HepG2 (cell line): ENCODE results near the gene TRUB1. TPM values are rescaled to one million over a fixed set of nuclear protein-coding genes. Genes with fewer than 3 reads are reported as not detected.

ENCODE experiments used
- ATM ChIP-seq: fragments of 450-650 bp; IDR thresholded peaks from 2 replicates; pipeline ENCODE4 v1.7.1; 2017; ENCODE audit warnings: mild to moderate bottlenecking, borderline replicate concordance
- FOXO4 ChIP-seq: sonication (generic); formaldehyde crosslinking; conservative IDR thresholded peaks from 2 replicates; pipeline ENCODE4 v1.8.1; 2023; ENCODE audit warnings: missing genetic modification reagents
- GATAD1 ChIP-seq: IDR thresholded peaks from 2 replicates; pipeline ENCODE4 v1.6.1; 2016; ENCODE audit warnings: missing genetic modification reagents, missing compliant biosample characterization
- HDAC6 ChIP-seq: fragments of 200-600 bp; sonication (generic); IDR thresholded peaks from 2 replicates; pipeline ENCODE4 v1.7.0; 2017; ENCODE audit warnings: mild to moderate bottlenecking, antibody characterized with exemption, low read length, low read depth
- KDM5B ChIP-seq: sonication (generic); formaldehyde crosslinking; IDR thresholded peaks from 2 replicates; pipeline ENCODE4 v1.4.0; 2020; ENCODE audit warnings: missing genetic modification reagents, mild to moderate bottlenecking, borderline replicate concordance
- KDM6A ChIP-seq: IDR thresholded peaks from 2 replicates; pipeline ENCODE4 v1.6.1; 2016; ENCODE audit warnings: low read depth
- MXD3 ChIP-seq: IDR thresholded peaks from 2 replicates; pipeline ENCODE4 v1.6.1; 2016; ENCODE audit warnings: mild to moderate bottlenecking, missing biosample characterization, missing genetic modification reagents
- NFKB2 ChIP-seq: sonication (generic); formaldehyde crosslinking; IDR thresholded peaks from 2 replicates; pipeline ENCODE4 v1.4.0; 2020; ENCODE audit warnings: missing genetic modification reagents, borderline replicate concordance
- NFYB ChIP-seq: sonication (generic); formaldehyde crosslinking; IDR thresholded peaks from 2 replicates; pipeline ENCODE4 v1.4.0; 2020; ENCODE audit warnings: missing genetic modification reagents
- NPAS2 ChIP-seq: sonication (generic); formaldehyde crosslinking; IDR thresholded peaks from 2 replicates; pipeline ENCODE4 v1.8.0; 2022; ENCODE audit warnings: mild to moderate bottlenecking, missing genetic modification reagents, borderline replicate concordance
- RFXAP ChIP-seq: sonication (generic); formaldehyde crosslinking; IDR thresholded peaks from 2 replicates; pipeline ENCODE4 v1.4.0; 2020; ENCODE audit warnings: missing genetic modification reagents, borderline replicate concordance
- SAP130 ChIP-seq: IDR thresholded peaks from 2 replicates; pipeline ENCODE4 v1.6.1; 2016; ENCODE audit warnings: low read depth
- SOX6 ChIP-seq, 2 experiments: fragments of 450-650 bp in 1 of 2; sonication (generic) in 1 of 2; formaldehyde crosslinking in 1 of 2; IDR thresholded peaks; 2 replicates each; pipeline versions ENCODE4 v1.4.0 to v1.6.1; 2017 to 2020; ENCODE audit warnings: antibody characterized with exemption in 1 of 2, mild to moderate bottlenecking in 1 of 2, missing genetic modification reagents in 1 of 2
- ZBTB26 ChIP-seq: IDR thresholded peaks from 2 replicates; pipeline ENCODE4 v1.6.1; 2016; ENCODE audit warnings: missing compliant biosample characterization, missing genetic modification reagents, borderline replicate concordance
- ZMYM4 ChIP-seq: sonication (generic); formaldehyde crosslinking; IDR thresholded peaks from 2 replicates; pipeline ENCODE4 v1.8.1; 2023; ENCODE audit warnings: mild to moderate bottlenecking, missing genetic modification reagents
- ZNF143 ChIP-seq: sonication (generic); formaldehyde crosslinking; IDR thresholded peaks from 2 replicates; pipeline ENCODE4 v1.4.0; 2020; ENCODE audit warnings: missing genetic modification reagents
- ZNF367 ChIP-seq: sonication (generic); formaldehyde crosslinking; IDR thresholded peaks from 2 replicates; pipeline ENCODE4 v1.4.0; 2020; ENCODE audit warnings: missing genetic modification reagents, borderline replicate concordance
- ZNF414 ChIP-seq: sonication (generic); formaldehyde crosslinking; IDR thresholded peaks from 2 replicates; pipeline ENCODE4 v1.5.0; 2020; ENCODE audit warnings: missing genetic modification reagents
- ZNF431 ChIP-seq: sonication (generic); formaldehyde crosslinking; IDR thresholded peaks from 2 replicates; pipeline ENCODE4 v1.9.0; 2022; ENCODE audit warnings: missing genetic modification reagents, low read depth, mild to moderate bottlenecking, borderline replicate concordance
- ZNF513 ChIP-seq: sonication (generic); formaldehyde crosslinking; conservative IDR thresholded peaks from 2 replicates; pipeline ENCODE4 v1.5.0; 2020; ENCODE audit warnings: missing genetic modification reagents
- ZNF790 ChIP-seq: sonication (generic); formaldehyde crosslinking; IDR thresholded peaks from 2 replicates; pipeline ENCODE4 v1.8.0; 2022; ENCODE audit warnings: missing genetic modification reagents, mild to moderate bottlenecking, borderline replicate concordance
- ZNF800 ChIP-seq: sonication (generic); formaldehyde crosslinking; IDR thresholded peaks from 2 replicates; pipeline ENCODE4 v1.4.0; 2020; ENCODE audit warnings: missing genetic modification reagents
- polyA plus RNA-seq, 8 experiments: library from polyadenylated mRNA; depleted of rRNA in 3 of 8; stranded (reverse) in 7 of 8; unstranded in 1 of 8; fragments of >200 nt; fragmentation: Illumina TruSeq in 4 of 8; extraction: Trizol in 4 of 8; gene quantifications; 2 replicates each; pipeline versions ENCODE4 v1.2.1 to v1.2.3, GENCODE V29; 2011 to 2016; ENCODE audit warnings: low read depth in 4 of 8, missing spikeins in 1 of 8, mixed read lengths in 1 of 8; ENCODE audit not compliant: insufficient read depth in 1 of 8
- total RNA-seq, 5 experiments: library from RNA; depleted of rRNA; stranded (reverse); fragments of >200 nt; fragmentation: Illumina TruSeq; extraction: Trizol; gene quantifications; 2 replicates each; pipeline ENCODE4 v1.2.3, GENCODE V29; 2016; ENCODE audit warnings: low read depth in 1 of 5

The TRUB1 gene
- total and polyA plus RNA-seq, 2 of the 13 experiments (the other 11 are each of a cell fraction or from before 2014, with no cell fraction given) = 10.6 to 38.9 TPM

GRCh38 chr10:115001506-115002381 is 63.7 kb downstream of the TRUB1 start (continued):
- TF ChIP-seq ZNF513 (CRISPR knock-in tag) (no peak), ZMYM4 (no peak), ZNF431 (CRISPR knock-in tag) (no peak), SAP130 (CRISPR knock-in tag) (peak; percentile 37; the same call in 1 of the 2 replicates), KDM6A (CRISPR knock-in tag) (no peak), GATAD1 (CRISPR knock-in tag) (no peak), ZNF790 (CRISPR knock-in tag) (no peak), NFKB2 (CRISPR knock-in tag) (peak; percentile 31; the same call in 1 of the 2 replicates), MXD3 (no peak), FOXO4 (CRISPR knock-in tag) (no peak), RFXAP (CRISPR knock-in tag) (no peak), ZNF143 (CRISPR knock-in tag) (no peak), SOX6 (IDR thresholded peaks at IDR 0.05) (no peak), SOX6 (CRISPR knock-in tag; IDR thresholded peaks at IDR 0.05) (0 out of 2 replicates have a peak, but pooled peaks have one; percentile 17), ZNF414 (CRISPR knock-in tag) (no peak), ZBTB26 (no peak), NPAS2 (CRISPR knock-in tag) (no peak), ZNF367 (CRISPR knock-in tag) (no peak), KDM5B (CRISPR knock-in tag) (no peak), ZNF800 (peak; percentile 47; the same call in 1 of the 2 replicates), NFYB (CRISPR knock-in tag) (no peak), ATM (no peak), HDAC6 (no peak)
